NCI-H2196 treated with DMSO at 0.1 percent for 48 hours (cell line): ENCODE measurements around the gene XIAP.
"Not testable (repeated sequence)": the region's sequence is repeated elsewhere in the genome, so short reads cannot be mapped to it uniquely, and the experiment has no call there.

ENCODE experiments used
- DNase-seq: peaks from one replicate; lab custom pipeline; 2025; ENCODE audit not compliant: unreplicated experiment; lab: John Stamatoyannopoulos, UW

The XIAP gene

DNA sequence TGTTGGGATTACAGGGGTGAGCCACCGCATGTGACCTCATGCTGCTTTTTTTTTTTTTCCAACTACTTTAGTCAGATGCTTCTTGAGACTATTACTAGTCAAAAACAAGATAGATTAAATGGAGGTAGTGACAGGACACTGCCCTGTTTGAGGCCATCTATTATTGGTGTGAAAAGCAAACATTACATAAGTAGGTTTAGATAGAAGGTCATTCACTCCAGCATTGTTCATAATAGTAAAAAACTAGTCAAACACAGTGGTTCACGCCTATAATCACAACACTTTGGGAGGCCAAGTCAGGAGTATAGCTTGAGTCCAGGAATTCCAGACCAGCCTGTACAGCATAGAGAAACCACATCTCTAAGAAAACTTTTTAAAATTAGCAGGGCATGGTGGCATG is 16.3 kb downstream of the XIAP start:
- no peak for DNase-seq

- DNase-seq = no peak
Observed at GRCh38 chrX:123876844-123877243, 17.0 kb downstream of the XIAP start.

DNA sequence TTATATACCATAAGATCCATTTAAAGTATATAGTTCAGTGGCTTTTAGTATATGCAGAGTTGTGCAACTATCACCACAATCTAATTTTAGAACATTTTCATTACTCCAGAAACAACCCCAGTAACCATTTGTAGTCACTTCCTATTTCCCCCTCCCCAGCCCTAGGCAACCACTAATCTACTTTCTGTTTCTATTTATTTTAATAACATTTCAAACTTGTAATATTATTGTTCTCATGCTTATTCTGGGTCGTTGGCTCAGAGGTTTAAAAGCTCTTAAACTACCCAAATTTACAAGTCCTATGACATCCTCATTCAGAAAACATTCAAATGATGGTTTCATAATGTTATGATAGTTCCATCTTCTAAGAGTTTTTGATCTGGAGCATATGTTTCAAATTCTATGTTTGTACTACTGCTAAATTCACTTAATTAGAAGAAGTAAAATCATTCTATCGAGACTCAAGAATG is 18.4 kb downstream of the XIAP start:
- DNase-seq = no peak

- peak; percentile 4 for DNase-seq
Observed at GRCh38 chrX:123881330-123881729, 21.5 kb downstream of the XIAP start.

- DNase-seq = no peak
Observed at GRCh38 chrX:123882391-123882790, 22.5 kb downstream of the XIAP start.

GRCh38 chrX:123884809-123885408 is 25.1 kb downstream of the XIAP start:
- peak; percentile 8 for DNase-seq

DNA sequence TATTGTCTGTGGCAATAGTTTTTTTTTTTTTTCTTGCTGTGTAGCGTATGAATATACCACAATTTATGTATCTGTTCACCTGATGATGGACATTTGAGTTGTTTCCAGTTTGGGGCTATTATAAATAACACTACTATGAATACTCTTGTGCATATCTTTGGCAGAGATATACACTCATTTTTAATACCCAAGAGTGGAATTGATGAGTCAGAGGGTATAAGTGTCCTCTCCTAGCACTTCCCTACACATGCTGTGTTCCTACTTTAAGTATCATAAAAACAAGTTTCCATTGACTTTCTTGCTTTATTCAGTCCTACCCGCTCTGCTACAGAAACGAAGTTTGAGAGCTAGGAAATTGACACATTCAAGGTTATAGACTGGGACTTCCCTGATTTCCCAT is 39.8 kb downstream of the XIAP start:
- no peak for DNase-seq

DNA sequence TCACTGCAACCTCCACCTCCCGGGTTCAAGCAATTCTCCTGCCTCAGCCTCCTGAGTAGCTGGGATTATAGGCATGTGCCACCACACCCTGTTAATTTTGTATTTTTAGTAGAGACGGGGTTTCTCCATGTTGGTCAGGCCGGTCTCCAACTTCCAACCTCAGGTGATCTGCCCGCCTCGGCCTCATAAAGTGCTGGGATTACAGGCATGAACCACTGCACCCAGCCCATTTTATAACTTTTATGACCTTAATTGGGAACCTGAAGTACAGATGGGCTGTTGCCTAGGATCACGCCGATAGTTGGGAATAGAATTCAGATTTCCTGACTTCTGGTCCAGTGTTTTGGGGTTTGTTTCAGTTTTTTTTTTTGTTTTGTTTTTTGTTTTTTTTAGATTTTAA is 43.4 kb downstream of the XIAP start:
- DNase-seq = not testable (repeated sequence)

DNA sequence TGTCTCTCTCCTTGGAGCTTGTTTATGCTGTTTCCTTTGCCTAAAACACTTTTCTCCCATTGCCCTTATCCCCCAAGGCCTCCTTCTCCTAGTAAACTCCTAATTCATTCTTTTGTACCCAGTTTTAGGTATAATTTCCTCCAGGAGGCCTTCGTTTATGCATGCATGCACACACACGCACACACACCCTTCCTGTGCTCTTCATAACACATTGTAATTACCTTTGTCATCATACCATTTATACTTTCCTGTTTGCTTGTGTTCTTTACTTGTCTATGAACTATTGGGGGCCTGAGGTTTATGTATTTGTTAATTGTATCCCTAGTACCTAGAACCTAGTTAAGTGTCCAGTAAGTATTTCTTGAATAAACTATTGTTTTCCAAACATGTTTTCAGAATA is 45.5 kb downstream of the XIAP start:
- DNase-seq = no peak

DNA sequence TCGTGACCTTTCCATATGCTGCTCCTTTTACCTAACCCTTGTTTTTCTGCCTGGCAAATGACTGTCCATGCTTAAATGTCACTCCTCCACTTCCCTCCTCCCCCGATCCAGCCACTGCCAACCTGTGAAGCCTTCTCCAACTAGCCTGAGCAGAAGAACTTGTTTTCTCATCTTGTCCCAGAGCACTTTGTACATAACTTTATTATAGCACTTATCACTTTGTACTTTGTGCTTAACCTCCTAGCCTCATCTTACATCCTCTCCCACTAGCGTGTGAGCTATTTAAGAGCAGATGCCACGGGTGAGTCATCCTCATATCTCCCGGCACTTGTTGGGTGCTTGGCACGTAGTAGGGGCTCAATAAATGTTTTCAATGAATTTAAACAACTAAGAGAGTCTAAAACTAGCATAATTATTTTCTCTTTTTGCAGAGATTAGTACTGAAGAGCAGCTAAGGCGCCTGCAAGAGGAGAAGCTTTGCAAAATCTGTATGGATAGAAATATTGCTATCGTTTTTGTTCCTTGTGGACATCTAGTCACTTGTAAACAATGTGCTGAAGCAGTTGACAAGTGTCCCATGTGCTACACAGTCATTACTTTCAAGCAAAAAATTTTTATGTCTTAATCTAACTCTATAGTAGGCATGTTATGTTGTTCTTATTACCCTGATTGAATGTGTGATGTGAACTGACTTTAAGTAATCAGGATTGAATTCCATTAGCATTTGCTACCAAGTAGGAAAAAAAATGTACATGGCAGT is 46.9 kb downstream of the XIAP start:
- DNase-seq = no peak

- no peak for DNase-seq
Observed at GRCh38 chrX:123909523-123909922, 49.7 kb downstream of the XIAP start.

- DNase-seq = no peak
Observed at GRCh38 chrX:123917069-123917468, 57.2 kb downstream of the XIAP start.

GRCh38 chrX:123918106-123918721 is 58.4 kb downstream of the XIAP start:
- no peak for DNase-seq

DNA sequence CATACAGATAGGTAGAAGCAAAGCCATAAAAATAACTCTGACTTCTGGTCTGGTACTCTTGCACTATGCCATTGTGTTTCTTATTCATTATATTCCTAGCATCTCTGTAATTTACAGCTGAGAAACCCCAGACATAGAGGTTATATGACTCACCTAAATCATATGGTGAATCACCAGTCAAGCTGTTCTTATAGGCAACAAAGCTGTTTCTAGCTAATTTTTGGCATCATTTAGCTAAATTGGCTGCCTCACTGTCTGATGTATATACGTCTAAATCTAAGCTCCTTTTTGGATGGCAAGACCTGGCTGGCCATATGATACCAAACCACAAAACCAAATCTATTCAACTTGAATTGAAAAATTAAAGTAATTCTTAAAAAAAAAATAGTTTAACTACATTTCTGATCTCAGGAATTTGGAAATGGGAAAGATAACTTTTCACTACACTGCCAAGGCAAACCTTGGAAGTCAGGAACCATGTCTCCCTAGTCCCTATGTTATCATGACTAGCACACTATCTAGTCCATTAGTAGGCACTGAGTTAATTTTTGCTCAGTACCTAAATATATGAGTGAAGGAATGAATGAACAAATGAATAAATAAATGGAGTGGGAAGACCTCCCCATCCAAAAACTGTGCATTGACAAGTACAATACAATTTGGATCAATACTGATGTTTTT is 60.4 kb downstream of the XIAP start:
- DNase-seq = no peak

- DNase-seq = no peak
Observed at GRCh38 chrX:123923211-123923610, 63.4 kb downstream of the XIAP start.

DNA sequence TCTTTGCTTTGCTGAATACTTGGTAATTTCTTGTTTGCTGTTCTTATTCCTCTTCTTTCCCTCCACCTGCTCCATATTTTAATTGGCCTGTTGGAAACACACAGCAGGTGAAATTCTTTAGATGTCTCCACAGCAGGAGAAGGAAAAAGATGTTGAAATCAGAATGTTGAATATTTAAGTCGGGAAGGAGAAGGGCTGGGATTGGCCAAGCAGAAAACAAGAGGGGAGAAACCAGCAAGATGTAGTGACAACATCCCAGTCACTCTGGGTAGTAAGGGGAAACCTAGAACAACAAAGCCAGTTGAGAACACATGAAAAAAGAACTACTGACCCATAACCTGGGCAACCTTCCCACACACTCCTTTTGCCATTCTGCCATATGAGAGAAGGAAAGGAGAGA is 64.3 kb downstream of the XIAP start:
- no peak for DNase-seq

GRCh38 chrX:123927845-123928244 is 68.0 kb downstream of the XIAP start:
- DNase-seq = no peak

- DNase-seq = not testable (repeated sequence)
Observed at GRCh38 chrX:123932055-123932454, 72.2 kb downstream of the XIAP start.

DNA sequence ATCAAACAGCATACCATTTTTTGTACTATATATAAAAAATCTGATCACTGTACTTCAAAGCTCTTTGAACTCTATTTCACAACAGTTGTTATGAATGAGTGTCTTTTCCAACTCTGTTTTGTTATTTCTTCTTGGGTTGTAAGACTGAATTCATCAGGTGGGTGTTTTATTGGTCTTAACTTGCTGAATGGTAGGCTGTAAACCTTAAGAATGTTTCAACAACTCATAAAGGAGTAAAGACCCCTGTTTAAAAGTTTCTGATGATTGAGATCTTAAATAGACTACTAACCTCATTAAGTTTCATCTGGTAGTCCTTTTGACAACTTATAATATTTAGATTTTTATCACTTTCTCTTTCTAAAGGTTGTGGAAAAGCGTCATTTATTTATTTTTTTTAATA is 83.2 kb downstream of the XIAP start:
- no peak for DNase-seq

GRCh38 chrX:123943488-123943887 is 83.6 kb downstream of the XIAP start:
- no peak for DNase-seq

GRCh38 chrX:123949846-123950245 is 90.0 kb downstream of the XIAP start:
- DNase-seq = no peak
